BLaER1 (cell line): ENCODE measurements around the gene NSD1.
"Not testable (repeated sequence)": the region's sequence is repeated elsewhere in the genome, so short reads cannot be mapped to it uniquely, and the experiment has no call there.

Experiments
- H3K27ac ChIP-seq: shearing (Covaris generic); formaldehyde crosslinking; 2 replicates; pipeline ENCODE4 v1.8.1; 2022
- H3K27me3 ChIP-seq: shearing (Covaris generic); formaldehyde crosslinking; 2 replicates; pipeline ENCODE4 v1.8.1; 2022
- H3K36me3 ChIP-seq: shearing (Covaris generic); formaldehyde crosslinking; 2 replicates; pipeline ENCODE4 v1.8.1; 2022
- H3K4me1 ChIP-seq: shearing (Covaris generic); formaldehyde crosslinking; 2 replicates; pipeline ENCODE4 v1.8.1; 2022
- H3K4me2 ChIP-seq: shearing (Covaris generic); formaldehyde crosslinking; 2 replicates; pipeline ENCODE4 v1.8.1; 2022
- H3K4me3 ChIP-seq: shearing (Covaris generic); formaldehyde crosslinking; 2 replicates; pipeline ENCODE4 v1.8.1; 2022
- H3K9ac ChIP-seq: shearing (Covaris generic); formaldehyde crosslinking; 2 replicates; pipeline ENCODE4 v1.8.1; 2022
- H3K9me3 ChIP-seq: shearing (Covaris generic); formaldehyde crosslinking; 2 replicates; pipeline ENCODE4 v1.8.1; 2022
- H4K20me1 ChIP-seq: shearing (Covaris generic); formaldehyde crosslinking; 2 replicates; pipeline ENCODE4 v1.8.1; 2022
- Cebpa-rat ChIP-seq: shearing (Covaris generic); IDR thresholded peaks from 2 replicates; pipeline ENCODE4 v1.8.1; 2022

NSD1 gene

DNA sequence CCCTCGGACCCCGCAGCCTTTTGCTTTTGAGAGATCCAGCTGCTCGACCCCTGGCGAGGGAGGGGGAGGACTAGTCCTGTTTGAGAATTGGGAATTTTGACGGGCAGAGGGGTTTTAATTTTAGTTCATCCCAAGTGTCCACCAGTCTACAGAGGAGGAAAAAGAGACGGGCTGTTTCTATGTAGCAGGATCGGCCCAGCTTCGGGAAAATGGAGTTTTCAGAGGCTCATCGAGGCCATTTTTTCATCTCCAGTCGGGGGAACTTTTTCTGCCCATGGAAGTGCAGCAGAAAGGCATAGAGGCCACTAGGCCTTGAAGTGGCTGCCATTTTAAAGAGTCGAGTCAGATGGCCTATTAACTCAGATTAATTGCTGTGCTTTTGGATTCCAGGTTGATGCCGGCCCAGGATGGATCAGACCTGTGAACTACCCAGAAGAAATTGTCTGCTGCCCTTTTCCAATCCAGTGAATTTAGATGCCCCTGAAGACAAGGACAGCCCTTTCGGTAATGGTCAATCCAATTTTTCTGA is 1.2 kb downstream of the NSD1 start:
- no peaks in the 10 kb centered on the region for H3K27me3 ChIP-seq
- H3K4me1 ChIP-seq, result peaks cover 50% of the 10 kb centered on the region
- peaks cover 24% of the 10 kb centered on the region for H4K20me1 ChIP-seq
- peak overlapping the region; percentile 93 for H3K9ac ChIP-seq
- H3K9me3 ChIP-seq, result no peaks in the 10 kb centered on the region
- peak overlapping the region; percentile 83 for H3K4me3 ChIP-seq
- H3K36me3 ChIP-seq, result peaks cover 43% of the 10 kb centered on the region
- H3K4me2 ChIP-seq, result peak overlapping the region; percentile 99
- no peak for TF ChIP-seq Cebpa-rat
- H3K27ac ChIP-seq, result peak overlapping the region; percentile 95

DNA sequence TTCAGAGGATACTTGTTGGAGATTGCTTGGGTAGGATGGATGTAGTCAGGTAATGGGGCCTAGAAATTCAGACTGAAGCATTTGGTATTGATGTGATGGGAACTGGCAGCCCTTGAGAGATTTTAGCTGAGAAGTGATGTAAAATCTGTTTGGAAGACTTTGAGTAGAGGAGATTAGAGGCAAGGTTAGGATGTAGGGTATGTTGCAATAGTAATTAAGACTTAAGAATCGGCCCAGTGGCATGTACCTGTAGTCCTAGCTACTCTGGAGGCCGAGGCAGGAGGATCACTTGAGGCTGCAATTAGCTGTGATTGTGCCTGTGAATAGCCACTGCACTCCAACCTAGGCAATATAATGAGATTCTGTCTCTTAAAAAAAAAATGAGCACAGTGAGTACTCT is 6.7 kb downstream of the NSD1 start:
- no peaks in the 10 kb centered on the region for H3K9me3 ChIP-seq
- peaks cover 31% of the 10 kb centered on the region for H3K4me1 ChIP-seq
- H3K36me3 ChIP-seq, result peaks cover 95% of the 10 kb centered on the region
- no peak overlapping the region for H3K9ac ChIP-seq
- no peak overlapping the region for H3K4me2 ChIP-seq
- no peak overlapping the region for H3K4me3 ChIP-seq
- peak; percentile 24; the same call in 1 of the 2 replicates for TF ChIP-seq Cebpa-rat
- H3K27ac ChIP-seq, result no peak overlapping the region
- H4K20me1 ChIP-seq, result peaks cover 79% of the 10 kb centered on the region
- no peaks in the 10 kb centered on the region for H3K27me3 ChIP-seq

DNA sequence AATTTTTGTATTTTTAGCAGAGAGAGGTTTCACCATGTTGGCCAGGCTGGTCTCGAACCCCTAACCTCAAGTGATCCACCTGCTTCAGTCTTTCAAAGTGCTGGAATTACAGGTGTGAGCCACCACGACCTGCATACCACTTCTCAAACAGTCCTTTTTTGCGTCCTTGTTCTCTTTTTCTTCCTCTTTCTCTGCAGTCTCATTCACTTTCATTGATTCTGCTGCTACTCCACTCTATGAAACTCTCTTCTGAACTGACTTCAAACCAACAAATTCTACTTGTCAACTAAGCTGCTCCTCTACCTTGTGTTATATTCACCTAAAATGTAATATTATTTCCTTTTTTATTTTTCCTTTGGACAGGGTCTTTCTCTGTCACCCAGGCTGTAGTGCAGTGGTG is 7.9 kb downstream of the NSD1 start:
- H3K4me3 ChIP-seq, result no peak overlapping the region
- H3K27ac ChIP-seq, result no peak overlapping the region
- TF ChIP-seq Cebpa-rat, result no peak
- no peak overlapping the region for H3K9ac ChIP-seq
- H3K36me3 ChIP-seq, result peaks cover 98% of the 10 kb centered on the region
- peaks cover 89% of the 10 kb centered on the region for H4K20me1 ChIP-seq
- H3K4me1 ChIP-seq, result peaks cover 19% of the 10 kb centered on the region
- no peaks in the 10 kb centered on the region for H3K9me3 ChIP-seq
- H3K4me2 ChIP-seq, result no peak overlapping the region
- no peaks in the 10 kb centered on the region for H3K27me3 ChIP-seq

DNA sequence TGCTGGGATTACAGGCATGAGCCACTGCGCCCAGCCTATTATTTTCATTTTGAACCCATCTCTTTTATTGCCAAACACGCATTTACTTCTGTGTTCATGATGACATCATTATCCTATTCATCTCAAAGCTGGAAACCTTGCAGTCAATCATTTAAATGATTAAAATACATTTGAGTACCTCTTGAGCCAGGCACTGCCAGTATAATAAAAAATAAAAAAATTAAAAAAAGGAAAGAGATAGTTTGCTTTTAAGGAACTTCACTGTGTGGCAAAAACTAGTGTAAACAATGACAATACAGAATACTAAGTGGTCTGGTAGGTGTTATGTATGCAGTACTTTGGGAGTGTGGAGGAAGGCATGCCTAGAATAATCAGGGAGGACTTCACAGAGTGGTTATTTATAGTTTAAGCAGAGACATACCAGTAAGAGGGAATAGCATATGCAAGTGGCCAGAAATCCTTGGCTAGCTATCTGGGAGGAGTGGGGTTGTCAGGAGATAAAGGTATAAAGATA is 8.6 kb downstream of the NSD1 start:
- no peaks in the 10 kb centered on the region for H3K9me3 ChIP-seq
- no peak overlapping the region for H3K4me2 ChIP-seq
- no peak for TF ChIP-seq Cebpa-rat
- peaks cover 13% of the 10 kb centered on the region for H3K4me1 ChIP-seq
- H3K4me3 ChIP-seq, result no peak overlapping the region
- peaks cover 89% of the 10 kb centered on the region for H4K20me1 ChIP-seq
- H3K27me3 ChIP-seq, result no peaks in the 10 kb centered on the region
- no peak overlapping the region for H3K9ac ChIP-seq
- H3K27ac ChIP-seq, result no peak overlapping the region
- peaks cover 98% of the 10 kb centered on the region for H3K36me3 ChIP-seq

DNA sequence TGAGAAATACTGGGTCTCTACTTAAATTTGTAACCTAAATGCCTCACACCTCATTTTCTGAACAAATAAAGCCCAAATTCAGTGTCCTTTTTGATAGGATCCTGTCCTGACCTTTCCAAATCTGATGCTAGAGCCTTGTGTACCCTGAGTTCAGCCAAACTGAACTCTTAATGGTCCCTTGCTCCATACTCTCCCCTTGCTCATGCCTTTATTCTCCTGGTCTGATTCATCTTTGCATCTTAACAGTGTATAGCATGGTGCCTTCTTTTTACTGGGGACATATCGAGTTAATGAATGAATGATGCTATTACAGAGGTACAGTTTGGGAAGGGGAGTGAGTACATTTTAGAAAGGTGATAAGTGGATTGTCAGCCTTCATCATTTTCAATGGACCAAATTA is 9.2 kb downstream of the NSD1 start:
- peaks cover 98% of the 10 kb centered on the region for H3K36me3 ChIP-seq
- H4K20me1 ChIP-seq, result peaks cover 89% of the 10 kb centered on the region
- TF ChIP-seq Cebpa-rat, result no peak
- H3K4me3 ChIP-seq, result no peak overlapping the region
- H3K9ac ChIP-seq, result no peak overlapping the region
- H3K9me3 ChIP-seq, result no peaks in the 10 kb centered on the region
- no peaks in the 10 kb centered on the region for H3K27me3 ChIP-seq
- no peak overlapping the region for H3K27ac ChIP-seq
- peaks cover 7% of the 10 kb centered on the region; the same call in 1 of the 2 replicates for H3K4me1 ChIP-seq
- H3K4me2 ChIP-seq, result no peak overlapping the region

DNA sequence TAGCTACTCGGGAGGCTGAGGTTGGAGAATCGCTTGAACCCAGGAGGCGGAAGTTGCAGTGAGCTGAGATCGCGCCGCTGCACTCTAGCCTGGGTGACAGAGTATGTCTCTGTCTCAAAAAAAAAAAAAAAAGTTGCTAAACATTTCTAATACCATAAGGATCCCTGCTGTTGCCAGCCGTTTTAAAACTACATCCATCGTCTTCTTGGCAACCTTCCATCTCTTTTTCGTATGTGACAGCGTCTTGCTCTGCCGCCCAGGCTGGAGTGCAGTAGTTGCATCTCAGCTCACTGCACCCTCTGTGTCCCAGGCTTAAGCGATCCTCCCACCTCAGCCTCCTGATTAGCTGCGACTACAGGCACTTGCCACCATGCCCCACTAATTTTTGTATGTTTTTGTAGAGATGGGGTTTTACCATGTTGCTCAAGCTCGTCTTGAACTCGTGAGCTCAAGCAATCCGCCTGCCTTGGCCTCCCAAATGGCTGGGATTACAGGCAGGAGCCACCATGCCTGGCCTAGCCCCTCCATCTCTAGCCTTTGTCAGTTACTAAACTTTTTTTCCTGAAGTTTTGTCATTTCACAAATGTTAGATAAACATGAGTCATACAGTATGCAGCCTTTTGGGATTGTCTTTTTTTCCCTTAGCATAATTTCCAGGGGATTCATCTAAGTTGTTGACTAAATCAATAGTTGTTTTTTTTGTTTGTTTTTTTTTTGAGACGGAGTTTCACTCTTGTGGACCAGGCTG is 13.5 kb downstream of the NSD1 start:
- Histone ChIP-seq H4K20me1 (peaks cover 100% of the 10 kb centered on the region), H3K4me3 (no peak overlapping the region), H3K4me1 (no peaks in the 10 kb centered on the region), H3K36me3 (peaks cover 100% of the 10 kb centered on the region), H3K4me2 (no peak overlapping the region), H3K9me3 (no peaks in the 10 kb centered on the region), H3K27me3 (no peaks in the 10 kb centered on the region), H3K27ac (no peak overlapping the region), H3K9ac (no peak overlapping the region)
- TF ChIP-seq Cebpa-rat, result no peak

DNA sequence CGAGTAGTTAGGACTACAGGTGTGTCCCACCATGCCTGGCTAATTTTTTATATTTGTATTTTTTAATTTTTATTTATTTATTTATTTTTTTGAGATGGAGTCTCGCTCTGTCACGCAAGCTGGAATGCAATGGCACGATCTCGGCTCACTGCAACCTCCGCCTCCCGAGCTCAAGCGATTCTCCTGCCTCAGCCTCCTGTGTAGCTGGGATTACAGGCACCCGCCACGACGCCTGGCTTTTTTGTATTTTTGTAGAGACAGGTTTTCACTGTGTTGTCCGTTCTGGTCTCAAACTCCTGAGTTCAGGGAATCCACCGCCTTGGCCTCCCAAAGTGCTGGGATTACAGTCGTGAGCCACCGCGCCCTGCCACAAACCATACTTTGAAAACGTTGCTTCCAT is 16.5 kb downstream of the NSD1 start:
- H3K4me3 ChIP-seq, H3K4me1 ChIP-seq, H3K9ac ChIP-seq, H3K4me2 ChIP-seq, H3K27me3 ChIP-seq, H3K27ac ChIP-seq, H3K9me3 ChIP-seq: not testable (repeated sequence)
- H4K20me1 ChIP-seq, result peaks cover 99% of the 10 kb centered on the region
- peaks cover 93% of the 10 kb centered on the region for H3K36me3 ChIP-seq

DNA sequence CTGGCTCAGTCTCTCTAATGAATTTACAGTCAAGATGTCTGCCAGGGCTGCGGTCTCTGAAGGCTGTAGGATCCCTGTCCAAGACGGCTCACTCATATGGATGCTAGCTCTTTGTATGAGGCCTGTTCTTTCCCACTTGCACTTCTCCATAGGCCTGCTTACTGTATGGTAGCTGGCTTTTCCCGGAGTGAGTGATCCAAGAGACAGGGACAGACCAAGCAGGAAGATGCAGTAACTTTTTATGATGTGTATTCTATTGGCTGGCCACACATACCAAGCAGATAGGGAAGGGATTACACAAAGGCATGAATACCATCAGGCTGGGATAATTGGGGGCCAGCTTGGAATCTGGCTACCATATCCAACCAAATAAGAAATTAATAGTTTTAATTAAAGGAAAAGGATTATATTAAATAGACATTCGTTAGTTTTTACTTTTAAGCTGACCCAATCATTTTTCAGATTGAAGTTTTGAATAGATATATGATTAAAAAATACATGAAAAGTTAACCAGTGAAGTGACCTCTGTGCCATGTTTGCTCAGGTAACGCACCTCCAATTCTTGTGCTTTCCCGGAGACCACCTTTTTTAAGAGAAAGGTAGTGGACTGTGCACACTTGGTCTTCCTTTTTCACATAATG is 20.6 kb downstream of the NSD1 start:
- no peaks in the 10 kb centered on the region for H3K9me3 ChIP-seq
- H3K4me1 ChIP-seq, result no peaks in the 10 kb centered on the region
- H4K20me1 ChIP-seq, result peaks cover 99% of the 10 kb centered on the region
- H3K9ac ChIP-seq, result no peak overlapping the region
- H3K27me3 ChIP-seq, result no peaks in the 10 kb centered on the region
- H3K4me3 ChIP-seq, result no peak overlapping the region
- no peak for TF ChIP-seq Cebpa-rat
- peaks cover 89% of the 10 kb centered on the region for H3K36me3 ChIP-seq
- no peak overlapping the region for H3K27ac ChIP-seq
- H3K4me2 ChIP-seq, result no peak overlapping the region

DNA sequence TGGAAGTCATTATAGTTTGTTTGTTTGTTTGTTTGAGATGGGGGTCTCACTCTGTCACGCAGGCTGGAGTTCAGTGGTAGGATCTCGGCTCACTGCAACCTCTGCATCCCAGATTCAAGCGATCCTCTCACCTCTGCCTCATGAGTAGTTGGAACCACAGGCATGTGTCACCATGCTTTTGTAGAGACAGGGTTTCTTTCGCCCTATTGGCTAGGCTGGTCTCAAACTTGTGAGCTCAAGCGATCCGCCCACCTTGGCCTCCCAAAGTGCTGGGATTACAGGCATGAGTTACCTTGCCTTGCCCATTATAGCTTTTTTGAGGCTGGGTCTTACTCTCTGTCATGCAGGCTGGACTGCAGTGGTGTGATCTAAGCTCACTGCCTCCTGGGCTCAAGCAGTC is 28.8 kb downstream of the NSD1 start:
- no peaks in the 10 kb centered on the region for H3K9me3 ChIP-seq
- peaks cover 99% of the 10 kb centered on the region for H4K20me1 ChIP-seq
- no peak overlapping the region for H3K9ac ChIP-seq
- no peak overlapping the region for H3K4me3 ChIP-seq
- H3K27me3 ChIP-seq, result no peaks in the 10 kb centered on the region
- H3K36me3 ChIP-seq, result peaks cover 94% of the 10 kb centered on the region
- H3K4me1 ChIP-seq, result no peaks in the 10 kb centered on the region
- no peak overlapping the region for H3K27ac ChIP-seq
- no peak for TF ChIP-seq Cebpa-rat
- no peak overlapping the region for H3K4me2 ChIP-seq

DNA sequence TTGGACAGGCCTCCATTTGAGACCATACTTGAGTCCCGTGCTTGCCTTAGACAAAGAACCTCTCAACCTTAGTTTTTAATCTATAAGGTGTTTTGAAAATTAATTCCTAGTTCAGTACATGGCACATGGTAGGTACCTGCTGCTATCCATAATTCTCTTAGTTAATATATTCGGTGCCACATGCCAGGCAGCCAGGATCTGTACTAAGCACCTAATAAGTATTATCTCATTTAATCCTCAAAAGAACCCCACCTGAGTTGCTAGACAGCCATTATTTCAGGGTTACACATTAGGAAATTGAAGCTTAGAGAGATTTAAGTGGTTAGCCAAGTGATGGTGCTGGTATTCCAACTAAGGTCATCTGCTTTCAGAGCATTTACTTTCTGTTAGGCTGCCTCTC is 29.9 kb downstream of the NSD1 start:
- H3K4me2 ChIP-seq, result no peak overlapping the region
- H3K9me3 ChIP-seq, result no peaks in the 10 kb centered on the region
- H3K27me3 ChIP-seq, result no peaks in the 10 kb centered on the region
- no peak overlapping the region for H3K9ac ChIP-seq
- H3K4me1 ChIP-seq, result no peaks in the 10 kb centered on the region
- no peak overlapping the region for H3K4me3 ChIP-seq
- no peak for TF ChIP-seq Cebpa-rat
- peaks cover 99% of the 10 kb centered on the region for H4K20me1 ChIP-seq
- peaks cover 94% of the 10 kb centered on the region for H3K36me3 ChIP-seq
- no peak overlapping the region for H3K27ac ChIP-seq
